HEK293T (cell line): Measurements from ENCODE around the gene LRIG1.

Experiments
- FOXA1 ChIP-seq: fragments of 450-650 bp; IDR thresholded peaks from 2 replicates; pipeline ENCODE4 v1.6.1; 2016; ENCODE audit warnings: mild to moderate bottlenecking
- FOXM1 ChIP-seq: fragments of 450-650 bp; IDR thresholded peaks from 2 replicates; pipeline ENCODE4 v1.6.1; 2017; ENCODE audit warnings: mild to moderate bottlenecking, borderline replicate concordance
- LEF1 ChIP-seq: fragments of 450-650 bp; IDR thresholded peaks from 2 replicates; pipeline ENCODE4 v1.6.1; 2017; ENCODE audit warnings: mild to moderate bottlenecking, borderline replicate concordance
- PKNOX1 ChIP-seq: fragments of 450-650 bp; IDR thresholded peaks from 2 replicates; pipeline ENCODE4 v1.6.1; 2016
- SUZ12 ChIP-seq: fragments of 450-650 bp; IDR thresholded peaks from 2 replicates; pipeline ENCODE4 v1.6.1; 2016; ENCODE audit warnings: mild to moderate bottlenecking
- TARDBP ChIP-seq: fragments of 450-650 bp; IDR thresholded peaks from 2 replicates; pipeline ENCODE4 v1.6.1; 2016

GRCh38 chr3:66496301-66496700, 4.5 kb downstream of the LRIG1 start:
- TF ChIP-seq TARDBP = no peak
- no peak for TF ChIP-seq PKNOX1
- TF ChIP-seq FOXA1 = no peak
- TF ChIP-seq LEF1 = no peak
- no peak for TF ChIP-seq SUZ12
- TF ChIP-seq FOXM1 = no peak
